Measurements from ENCODE around the gene SPDYE3. TPM values are rescaled to one million over a fixed set of nuclear protein-coding genes. Genes with fewer than 3 reads are reported as not detected.

SPDYE3 gene
- total and polyA plus RNA-seq, 4 donors: 0.07 to 1.7 TPM; not detected in 2

DNA sequence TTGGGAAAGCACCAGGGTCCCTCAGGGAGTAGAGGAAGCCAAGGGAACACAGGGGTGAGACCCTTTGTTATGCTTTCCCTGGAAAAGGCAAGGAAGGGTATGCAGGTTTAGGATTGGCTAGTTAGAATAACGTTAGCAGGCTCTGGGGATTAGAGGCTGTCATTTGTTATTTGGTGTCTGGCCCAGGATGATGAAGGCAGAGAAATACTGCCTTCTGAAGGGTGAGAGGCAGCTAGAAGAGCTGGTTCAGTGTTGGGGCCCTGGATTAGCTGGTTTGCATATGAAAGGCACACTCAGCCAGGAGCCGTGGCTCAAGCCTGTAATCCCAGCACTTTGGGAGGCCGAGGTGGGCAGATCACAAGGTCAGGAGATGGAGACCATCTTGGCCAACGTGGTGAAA, 62.8 kb downstream of the SPDYE3 start:
- Histone ChIP-seq H3K36me3 (ENCODE audit: control insufficient read depth in 4 of 4, insufficient read depth in 3 of 4, low read depth in 1 of 4, low read length in 3 of 4) (peaks cover 0 to 5% (median 0%) of the 10 kb centered on the region in 4 donors), H3K27ac (ENCODE audit: low read depth in 1 of 2, low read length in 2 of 2) (no peak overlapping the region), H3K9ac (ENCODE audit: low read depth in 1 of 2, low read length in 2 of 2) (no peak overlapping the region), H3K27me3 (ENCODE audit: control insufficient read depth in 4 of 4, insufficient read depth in 4 of 4, low read length in 3 of 4) (no peaks in the 10 kb centered on the region), H3K9me3 (ENCODE audit: control insufficient read depth in 4 of 4, low read length in 3 of 4) (no peaks in the 10 kb centered on the region), H3K4me3 (ENCODE audit: low read depth in 1 of 3, low read length in 3 of 3) (no peak overlapping the region), H3K4me1 (ENCODE audit: control insufficient read depth in 4 of 4, insufficient read depth in 4 of 4, low read length in 3 of 4) (no peaks in the 10 kb centered on the region)
- WGBS: 51% methylated on average over 4 of the region's 4 CpGs
- no peak for TF ChIP-seq SP1 (IDR thresholded peaks at IDR 0.05)
- TF ChIP-seq, protein P1, sequence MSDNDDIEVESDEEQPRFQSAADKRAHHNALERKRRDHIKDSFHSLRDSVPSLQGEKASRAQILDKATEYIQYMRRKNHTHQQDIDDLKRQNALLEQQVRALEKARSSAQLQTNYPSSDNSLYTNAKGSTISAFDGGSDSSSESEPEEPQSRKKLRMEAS (IDR thresholded peaks at IDR 0.05): no peak
- no peak for TF ChIP-seq JUND (IDR thresholded peaks at IDR 0.05)
- TF ChIP-seq, protein P2, sequence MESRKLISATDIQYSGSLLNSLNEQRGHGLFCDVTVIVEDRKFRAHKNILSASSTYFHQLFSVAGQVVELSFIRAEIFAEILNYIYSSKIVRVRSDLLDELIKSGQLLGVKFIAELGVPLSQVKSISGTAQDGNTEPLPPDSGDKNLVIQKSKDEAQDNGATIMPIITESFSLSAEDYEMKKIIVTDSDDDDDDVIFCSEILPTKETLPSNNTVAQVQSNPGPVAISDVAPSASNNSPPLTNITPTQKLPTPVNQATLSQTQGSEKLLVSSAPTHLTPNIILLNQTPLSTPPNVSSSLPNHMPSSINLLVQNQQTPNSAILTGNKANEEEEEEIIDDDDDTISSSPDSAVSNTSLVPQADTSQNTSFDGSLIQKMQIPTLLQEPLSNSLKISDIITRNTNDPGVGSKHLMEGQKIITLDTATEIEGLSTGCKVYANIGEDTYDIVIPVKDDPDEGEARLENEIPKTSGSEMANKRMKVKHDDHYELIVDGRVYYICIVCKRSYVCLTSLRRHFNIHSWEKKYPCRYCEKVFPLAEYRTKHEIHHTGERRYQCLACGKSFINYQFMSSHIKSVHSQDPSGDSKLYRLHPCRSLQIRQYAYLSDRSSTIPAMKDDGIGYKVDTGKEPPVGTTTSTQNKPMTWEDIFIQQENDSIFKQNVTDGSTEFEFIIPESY (IDR thresholded peaks at IDR 0.05): no peak
- TF ChIP-seq FOXA2 (IDR thresholded peaks at IDR 0.05): no peak
- no peak for TF ChIP-seq EGR1 (IDR thresholded peaks at IDR 0.05; ENCODE audit: low read depth in 2 of 2)
- TF ChIP-seq RAD21 (IDR thresholded peaks at IDR 0.05): no peak
- TF ChIP-seq HNF4G (IDR thresholded peaks at IDR 0.05): no peak
- TF ChIP-seq, protein P3, sequence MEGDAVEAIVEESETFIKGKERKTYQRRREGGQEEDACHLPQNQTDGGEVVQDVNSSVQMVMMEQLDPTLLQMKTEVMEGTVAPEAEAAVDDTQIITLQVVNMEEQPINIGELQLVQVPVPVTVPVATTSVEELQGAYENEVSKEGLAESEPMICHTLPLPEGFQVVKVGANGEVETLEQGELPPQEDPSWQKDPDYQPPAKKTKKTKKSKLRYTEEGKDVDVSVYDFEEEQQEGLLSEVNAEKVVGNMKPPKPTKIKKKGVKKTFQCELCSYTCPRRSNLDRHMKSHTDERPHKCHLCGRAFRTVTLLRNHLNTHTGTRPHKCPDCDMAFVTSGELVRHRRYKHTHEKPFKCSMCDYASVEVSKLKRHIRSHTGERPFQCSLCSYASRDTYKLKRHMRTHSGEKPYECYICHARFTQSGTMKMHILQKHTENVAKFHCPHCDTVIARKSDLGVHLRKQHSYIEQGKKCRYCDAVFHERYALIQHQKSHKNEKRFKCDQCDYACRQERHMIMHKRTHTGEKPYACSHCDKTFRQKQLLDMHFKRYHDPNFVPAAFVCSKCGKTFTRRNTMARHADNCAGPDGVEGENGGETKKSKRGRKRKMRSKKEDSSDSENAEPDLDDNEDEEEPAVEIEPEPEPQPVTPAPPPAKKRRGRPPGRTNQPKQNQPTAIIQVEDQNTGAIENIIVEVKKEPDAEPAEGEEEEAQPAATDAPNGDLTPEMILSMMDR (IDR thresholded peaks at IDR 0.05; ENCODE audit: low read depth, low read length, missing input control): no peak
- no peak for TF ChIP-seq FOXA1 (IDR thresholded peaks at IDR 0.05)
- TF ChIP-seq, protein P4, sequence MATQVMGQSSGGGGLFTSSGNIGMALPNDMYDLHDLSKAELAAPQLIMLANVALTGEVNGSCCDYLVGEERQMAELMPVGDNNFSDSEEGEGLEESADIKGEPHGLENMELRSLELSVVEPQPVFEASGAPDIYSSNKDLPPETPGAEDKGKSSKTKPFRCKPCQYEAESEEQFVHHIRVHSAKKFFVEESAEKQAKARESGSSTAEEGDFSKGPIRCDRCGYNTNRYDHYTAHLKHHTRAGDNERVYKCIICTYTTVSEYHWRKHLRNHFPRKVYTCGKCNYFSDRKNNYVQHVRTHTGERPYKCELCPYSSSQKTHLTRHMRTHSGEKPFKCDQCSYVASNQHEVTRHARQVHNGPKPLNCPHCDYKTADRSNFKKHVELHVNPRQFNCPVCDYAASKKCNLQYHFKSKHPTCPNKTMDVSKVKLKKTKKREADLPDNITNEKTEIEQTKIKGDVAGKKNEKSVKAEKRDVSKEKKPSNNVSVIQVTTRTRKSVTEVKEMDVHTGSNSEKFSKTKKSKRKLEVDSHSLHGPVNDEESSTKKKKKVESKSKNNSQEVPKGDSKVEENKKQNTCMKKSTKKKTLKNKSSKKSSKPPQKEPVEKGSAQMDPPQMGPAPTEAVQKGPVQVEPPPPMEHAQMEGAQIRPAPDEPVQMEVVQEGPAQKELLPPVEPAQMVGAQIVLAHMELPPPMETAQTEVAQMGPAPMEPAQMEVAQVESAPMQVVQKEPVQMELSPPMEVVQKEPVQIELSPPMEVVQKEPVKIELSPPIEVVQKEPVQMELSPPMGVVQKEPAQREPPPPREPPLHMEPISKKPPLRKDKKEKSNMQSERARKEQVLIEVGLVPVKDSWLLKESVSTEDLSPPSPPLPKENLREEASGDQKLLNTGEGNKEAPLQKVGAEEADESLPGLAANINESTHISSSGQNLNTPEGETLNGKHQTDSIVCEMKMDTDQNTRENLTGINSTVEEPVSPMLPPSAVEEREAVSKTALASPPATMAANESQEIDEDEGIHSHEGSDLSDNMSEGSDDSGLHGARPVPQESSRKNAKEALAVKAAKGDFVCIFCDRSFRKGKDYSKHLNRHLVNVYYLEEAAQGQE (IDR thresholded peaks at IDR 0.05): no peak
- TF ChIP-seq NR2F2 (IDR thresholded peaks at IDR 0.05): no peak
- TF ChIP-seq HNF4A (conservative IDR thresholded peaks at IDR 0.05): no peak
- TF ChIP-seq YY1 (IDR thresholded peaks at IDR 0.05): no peak
- TF ChIP-seq GABPA (IDR thresholded peaks at IDR 0.05 in 1 of 2, conservative IDR thresholded peaks at IDR 0.05 in 1 of 2): no peak
- no peak for DNase-seq (ENCODE audit: low spot score)

DNA sequence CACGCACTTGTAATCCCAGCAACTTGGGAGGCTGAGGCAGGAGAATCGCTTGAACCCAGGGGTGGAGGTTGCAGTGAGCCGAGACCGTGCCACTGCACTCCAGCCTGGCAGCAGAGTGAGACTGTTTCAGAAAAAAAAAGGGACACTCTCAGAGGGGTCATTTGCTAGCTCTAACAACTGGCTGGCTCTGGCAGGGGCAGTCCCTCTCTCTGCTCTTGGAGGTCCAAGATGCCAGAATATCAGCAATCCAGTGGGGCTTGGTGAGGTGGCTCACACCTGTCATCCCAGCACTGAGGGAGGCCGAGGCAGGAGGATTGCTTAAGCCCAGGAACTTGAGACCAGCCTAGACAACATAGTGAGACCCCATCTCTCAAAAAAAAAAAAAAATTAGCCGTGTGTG, 63.2 kb downstream of the SPDYE3 start:
- Histone ChIP-seq H3K9me3 (ENCODE audit: control insufficient read depth in 4 of 4, low read length in 3 of 4) (no peaks in the 10 kb centered on the region), H3K4me3 (ENCODE audit: low read depth in 1 of 3, low read length in 3 of 3) (no peak overlapping the region), H3K27ac (ENCODE audit: low read depth in 1 of 2, low read length in 2 of 2) (no peak overlapping the region), H3K36me3 (ENCODE audit: control insufficient read depth in 4 of 4, insufficient read depth in 3 of 4, low read depth in 1 of 4, low read length in 3 of 4) (peaks cover 0 to 5% (median 0%) of the 10 kb centered on the region in 4 donors), H3K4me1 (ENCODE audit: control insufficient read depth in 4 of 4, insufficient read depth in 4 of 4, low read length in 3 of 4) (no peaks in the 10 kb centered on the region), H3K9ac (ENCODE audit: low read depth in 1 of 2, low read length in 2 of 2) (no peak overlapping the region), H3K27me3 (ENCODE audit: control insufficient read depth in 4 of 4, insufficient read depth in 4 of 4, low read length in 3 of 4) (no peaks in the 10 kb centered on the region)
- no peak for TF ChIP-seq FOXA1 (IDR thresholded peaks at IDR 0.05)
- TF ChIP-seq, protein P5, sequence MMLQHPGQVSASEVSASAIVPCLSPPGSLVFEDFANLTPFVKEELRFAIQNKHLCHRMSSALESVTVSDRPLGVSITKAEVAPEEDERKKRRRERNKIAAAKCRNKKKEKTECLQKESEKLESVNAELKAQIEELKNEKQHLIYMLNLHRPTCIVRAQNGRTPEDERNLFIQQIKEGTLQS (IDR thresholded peaks at IDR 0.05): no peak
- TF ChIP-seq GABPA (IDR thresholded peaks at IDR 0.05 in 1 of 2, conservative IDR thresholded peaks at IDR 0.05 in 1 of 2): no peak
- TF ChIP-seq HNF4G (IDR thresholded peaks at IDR 0.05): no peak
- TF ChIP-seq RAD21 (IDR thresholded peaks at IDR 0.05): no peak
- TF ChIP-seq, protein P4 (IDR thresholded peaks at IDR 0.05): no peak
- no peak for TF ChIP-seq HNF4A (conservative IDR thresholded peaks at IDR 0.05)
- no peak for TF ChIP-seq YY1 (IDR thresholded peaks at IDR 0.05)
- TF ChIP-seq RXRA (IDR thresholded peaks at IDR 0.05): no peak
- no peak for TF ChIP-seq FOXA2 (IDR thresholded peaks at IDR 0.05)
- TF ChIP-seq TAF1 (conservative IDR thresholded peaks at IDR 0.05): no peak
- TF ChIP-seq, protein P3 (IDR thresholded peaks at IDR 0.05; ENCODE audit: low read depth, low read length, missing input control): no peak
- 94% methylated on average over 6 of the region's 6 CpGs for WGBS
- DNase-seq (ENCODE audit: low spot score): no peak
